Measurements from ENCODE around the gene SMARCA1.
"Not testable (repeated sequence)": the region's sequence is repeated elsewhere in the genome, so short reads cannot be mapped to it uniquely, and the experiment has no call there.

SMARCA1 gene

GRCh38 chrX:129523079-129523911, at the start of gene SMARCA1:
Gene SMARCA1, minus strand, starts transcription at chrX:129523490. Its CDS starts 120 bp downstream, at chrX:129523370.
- peak; percentile 15 for DNase-seq

GRCh38 chrX:129572422-129572821, 49.1 kb upstream of the SMARCA1 start:
- no peak for DNase-seq

- DNase-seq, result no peak
Measured at GRCh38 chrX:129568349-129568748, 45.1 kb upstream of the SMARCA1 start.

GRCh38 chrX:129566073-129566472, 42.8 kb upstream of the SMARCA1 start:
- DNase-seq, result no peak

- DNase-seq, result no peak
Measured at GRCh38 chrX:129565046-129565650, 41.9 kb upstream of the SMARCA1 start.

- DNase-seq, result not testable (repeated sequence)
Measured at GRCh38 chrX:129564345-129564744, 41.1 kb upstream of the SMARCA1 start.

GRCh38 chrX:129561453-129561852, 38.2 kb upstream of the SMARCA1 start:
- no peak for DNase-seq

GRCh38 chrX:129559783-129560182, 36.5 kb upstream of the SMARCA1 start:
- no peak for DNase-seq

GRCh38 chrX:129557844-129558480, 34.7 kb upstream of the SMARCA1 start:
- peak; percentile 11 for DNase-seq

GRCh38 chrX:129556806-129557315, 33.6 kb upstream of the SMARCA1 start:
- no peak for DNase-seq

GRCh38 chrX:129554816-129555215, 31.5 kb upstream of the SMARCA1 start:
- not testable (repeated sequence) for DNase-seq

GRCh38 chrX:129553619-129554288, 30.5 kb upstream of the SMARCA1 start:
- DNase-seq, result peak; percentile 44

- DNase-seq, result no peak
Measured at GRCh38 chrX:129549124-129549523, 25.8 kb upstream of the SMARCA1 start.

GRCh38 chrX:129545408-129545807, 22.1 kb upstream of the SMARCA1 start:
- no peak for DNase-seq

GRCh38 chrX:129544780-129545179, 21.5 kb upstream of the SMARCA1 start:
- DNase-seq, result no peak

GRCh38 chrX:129540722-129541184, 17.5 kb upstream of the SMARCA1 start:
- peak; percentile 37 for DNase-seq

GRCh38 chrX:129540068-129540653, 16.9 kb upstream of the SMARCA1 start, which contains the start of gene OCRL:
Gene OCRL, plus strand, starts transcription at chrX:129540259. Its CDS starts 181 bp downstream, at chrX:129540440.
- DNase-seq, result peak; percentile 80

GRCh38 chrX:129534816-129535578, 11.7 kb upstream of the SMARCA1 start:
- DNase-seq, result no peak

GRCh38 chrX:129531132-129531531, 7.8 kb upstream of the SMARCA1 start:
- no peak for DNase-seq

GRCh38 chrX:129530410-129530809, 7.1 kb upstream of the SMARCA1 start:
- DNase-seq, result no peak

GRCh38 chrX:129529685-129530281, 6.5 kb upstream of the SMARCA1 start:
- peak; percentile 24 for DNase-seq
